SK-N-SH (cell line): ENCODE measurements around the gene FAM240A. TPM values are rescaled to one million over a fixed set of nuclear protein-coding genes. Genes with fewer than 3 reads are reported as not detected.

Source experiments
- CTCF ChIA-PET: fragments of 300-600, 350-600 bp; formaldehyde crosslinking; extraction: SDS; loops from one replicate; lab custom pipeline; 2021; lab: Yijun Ruan, JAX
- POLR2A ChIA-PET: fragments of 350-600 bp; sonication (Branson Sonifier 250); formaldehyde crosslinking; extraction: SDS; loops from one replicate; lab custom pipeline; 2020; ENCODE audit warnings: antibody characterized with exemption, inconsistent platforms; lab: Yijun Ruan, JAX
- DNase-seq: peaks from one replicate; pipeline ENCODE4 v3.0.0; 2012
- H2AFZ ChIP-seq: fragments of 200-600 bp; sonication (generic); 2 replicates; pipeline ENCODE4 v1.8.1; 2016; ENCODE audit warnings: antibody characterized with exemption, mild to moderate bottlenecking, low read depth
- H3F3A ChIP-seq: fragments of 200-600 bp; sonication (generic); replicated peaks from 2 replicates; pipeline ENCODE3; 2016; ENCODE audit warnings: antibody characterized with exemption, mild to moderate bottlenecking; ENCODE audit not compliant: insufficient read depth
- H3K27ac ChIP-seq, 2 experiments: fragments of 200-500 bp in 1 of 2; fragments of 200-600 bp in 1 of 2; sonication (Bioruptor generic) in 1 of 2; sonication (generic), shearing (Covaris generic) in 1 of 2; 2 replicates each; pipeline versions ENCODE4 v1.5.1 to v1.6.1; 2014 to 2016; ENCODE audit warnings: low read depth in 2 of 2, inconsistent platforms in 1 of 2, low read length in 1 of 2, mild to moderate bottlenecking in 1 of 2, mixed read lengths in 1 of 2
- H3K27me3 ChIP-seq: fragments of 200-600 bp; sonication (generic), shearing (Covaris generic); 2 replicates; pipeline ENCODE4 v1.6.1; 2016; ENCODE audit warnings: mixed run types; ENCODE audit not compliant: insufficient read depth
- H3K36me3 ChIP-seq, 2 experiments: fragments of 200-500 bp in 1 of 2; fragments of 200-600 bp in 1 of 2; sonication (Bioruptor generic) in 1 of 2; sonication (generic) in 1 of 2; replicated peaks in 1 of 2; 2 replicates each; pipeline versions ENCODE3 to v1.5.1; 2014 to 2016; ENCODE audit warnings: low read length in 1 of 2, mild to moderate bottlenecking in 1 of 2; ENCODE audit not compliant: insufficient read depth in 2 of 2, control insufficient read depth in 1 of 2
- H3K4me1 ChIP-seq, 2 experiments: fragments of 200-500 bp in 1 of 2; fragments of 200-600 bp in 1 of 2; sonication (Bioruptor generic) in 1 of 2; sonication (generic), shearing (Covaris generic) in 1 of 2; 2 replicates each; pipeline versions ENCODE4 v1.5.1 to v1.6.1; 2014 to 2016; ENCODE audit warnings: low read depth in 1 of 2, low read length in 1 of 2, mixed run types in 1 of 2; ENCODE audit not compliant: insufficient read depth in 2 of 2, control insufficient read depth in 1 of 2
- H3K4me2 ChIP-seq: fragments of 200-600 bp; sonication (generic), shearing (Covaris generic); 2 replicates; pipeline ENCODE4 v1.6.1; 2017; ENCODE audit warnings: mixed run types
- H3K4me3 ChIP-seq, 2 experiments: fragments of 200-500 bp in 1 of 2; fragments of 200-600 bp in 1 of 2; sonication (Bioruptor generic) in 1 of 2; sonication (generic), shearing (Covaris generic) in 1 of 2; 2 replicates each; pipeline versions ENCODE4 v1.5.1 to v1.8.1; 2014 to 2016; ENCODE audit warnings: low read depth in 2 of 2, inconsistent platforms in 1 of 2, low read length in 1 of 2, mild to moderate bottlenecking in 1 of 2, mixed read lengths in 1 of 2, moderate library complexity in 1 of 2
- H3K79me2 ChIP-seq: fragments of 200-600 bp; sonication (generic); 2 replicates; pipeline ENCODE4 v1.8.1; 2017; ENCODE audit warnings: mild to moderate bottlenecking; ENCODE audit not compliant: insufficient read depth
- H3K9ac ChIP-seq: fragments of 200-600 bp; sonication (generic); 2 replicates; pipeline ENCODE4 v1.6.1; 2017; ENCODE audit warnings: mixed run types
- H3K9me2 ChIP-seq: fragments of 200-600 bp; sonication (generic); 2 replicates; pipeline ENCODE4 v1.6.1; 2017; ENCODE audit warnings: mixed run types
- H3K9me3 ChIP-seq: fragments of 200-600 bp; sonication (generic); 2 replicates; pipeline ENCODE4 v1.6.1; 2017; ENCODE audit warnings: mixed run types, mild to moderate bottlenecking, moderate library complexity
- H4K20me1 ChIP-seq: fragments of 200-600 bp; sonication (generic); 2 replicates; pipeline ENCODE4 v1.6.1; 2017; ENCODE audit warnings: mild to moderate bottlenecking, mixed run types; ENCODE audit not compliant: insufficient read depth
- CHD2 ChIP-seq: fragments of 150-350 bp; IDR thresholded peaks from 2 replicates; pipeline ENCODE4 v1.6.1; 2018; ENCODE audit warnings: low read length; ENCODE audit not compliant: partially characterized antibody
- ELF1 ChIP-seq: IDR thresholded peaks from 2 replicates; pipeline ENCODE4 v1.4.0; 2012
- FOSL2 ChIP-seq: IDR thresholded peaks from 2 replicates; pipeline ENCODE4 v1.4.0; 2012; ENCODE audit warnings: low read depth, mild to moderate bottlenecking, moderate library complexity, borderline replicate concordance
- FOXM1 ChIP-seq: IDR thresholded peaks from 2 replicates; pipeline ENCODE4 v1.4.0; 2012; ENCODE audit warnings: low read depth, mild to moderate bottlenecking
- GABPA ChIP-seq: IDR thresholded peaks from 2 replicates; pipeline ENCODE4 v1.4.0; 2012; ENCODE audit warnings: low read depth, mild to moderate bottlenecking
- MEF2A ChIP-seq: IDR thresholded peaks from 2 replicates; pipeline ENCODE4 v1.4.0; 2012; ENCODE audit warnings: low read depth, borderline replicate concordance
- MXI1 ChIP-seq: IDR thresholded peaks from 2 replicates; pipeline ENCODE4 v1.6.1; 2012; ENCODE audit warnings: mild to moderate bottlenecking, low read depth, low read length, improper control_type of control experiment
- POLR2AphosphoS5 ChIP-seq: IDR thresholded peaks from 2 replicates; pipeline ENCODE4 v1.6.1; 2012; ENCODE audit warnings: low read depth, low read length
- RAD21 ChIP-seq: IDR thresholded peaks from 2 replicates; pipeline ENCODE4 v1.6.1; 2012; ENCODE audit warnings: mild to moderate bottlenecking, low read length
- RCOR1 ChIP-seq: fragments of 150-350 bp; IDR thresholded peaks from 2 replicates; pipeline ENCODE4 v1.6.1; 2017; ENCODE audit warnings: antibody characterized with exemption, low read length
- RXRA ChIP-seq: IDR thresholded peaks from 2 replicates; pipeline ENCODE4 v1.4.0; 2012; ENCODE audit warnings: low read depth, mild to moderate bottlenecking, borderline replicate concordance
- SIN3A ChIP-seq: IDR thresholded peaks from 2 replicates; pipeline ENCODE4 v1.6.1; 2012; ENCODE audit warnings: low read depth, mild to moderate bottlenecking, low read length, moderate library complexity, borderline replicate concordance
- SMC3 ChIP-seq: IDR thresholded peaks from 2 replicates; pipeline ENCODE4 v1.6.1; 2012; ENCODE audit warnings: low read depth, low read length, improper control_type of control experiment
- TAF1 ChIP-seq: IDR thresholded peaks from 2 replicates; pipeline ENCODE4 v1.6.1; 2012; ENCODE audit warnings: low read depth, mild to moderate bottlenecking, low read length, moderate library complexity, borderline replicate concordance
- TCF12 ChIP-seq: IDR thresholded peaks from 2 replicates; pipeline ENCODE4 v1.4.0; 2012
- TEAD4 ChIP-seq: IDR thresholded peaks from 2 replicates; pipeline ENCODE4 v1.4.0; 2012; ENCODE audit warnings: mild to moderate bottlenecking, borderline replicate concordance; ENCODE audit not compliant: insufficient read depth
- ZBTB33 ChIP-seq: IDR thresholded peaks from 2 replicates; pipeline ENCODE4 v1.4.0; 2012; ENCODE audit warnings: low read depth, borderline replicate concordance
- WGBS: methylation state at CpG from one replicate; pipeline ENCODE4 v1.1.6; 2017; ENCODE audit warnings: low lambda C conversion rate; 5-methylcytosine and 5-hydroxymethylcytosine counted together
- polyA plus RNA-seq, 3 experiments: library from polyadenylated mRNA; depleted of rRNA; stranded (reverse); fragments of >200 nt; gene quantifications; 2 replicates each; pipeline ENCODE4 v1.2.3, GENCODE V29; 2012
- TF ChIP-seq, protein P1 (sequence below): IDR thresholded peaks from 2 replicates; pipeline ENCODE4; 2012
- TF ChIP-seq, protein P2 (sequence below): IDR thresholded peaks from 2 replicates; pipeline ENCODE4 v1.4.0; 2012; ENCODE audit warnings: low read depth
- TF ChIP-seq, protein P3 (sequence below): fragments of 200-600 bp; sonication (generic); IDR thresholded peaks from 2 replicates; pipeline ENCODE4 v1.6.1; 2017; ENCODE audit warnings: antibody characterized with exemption, mild to moderate bottlenecking, moderate library complexity

The FAM240A gene
- polyA plus RNA-seq, 1 of the 3 experiments (the other 2 are of a cell fraction): not detected

DNA sequence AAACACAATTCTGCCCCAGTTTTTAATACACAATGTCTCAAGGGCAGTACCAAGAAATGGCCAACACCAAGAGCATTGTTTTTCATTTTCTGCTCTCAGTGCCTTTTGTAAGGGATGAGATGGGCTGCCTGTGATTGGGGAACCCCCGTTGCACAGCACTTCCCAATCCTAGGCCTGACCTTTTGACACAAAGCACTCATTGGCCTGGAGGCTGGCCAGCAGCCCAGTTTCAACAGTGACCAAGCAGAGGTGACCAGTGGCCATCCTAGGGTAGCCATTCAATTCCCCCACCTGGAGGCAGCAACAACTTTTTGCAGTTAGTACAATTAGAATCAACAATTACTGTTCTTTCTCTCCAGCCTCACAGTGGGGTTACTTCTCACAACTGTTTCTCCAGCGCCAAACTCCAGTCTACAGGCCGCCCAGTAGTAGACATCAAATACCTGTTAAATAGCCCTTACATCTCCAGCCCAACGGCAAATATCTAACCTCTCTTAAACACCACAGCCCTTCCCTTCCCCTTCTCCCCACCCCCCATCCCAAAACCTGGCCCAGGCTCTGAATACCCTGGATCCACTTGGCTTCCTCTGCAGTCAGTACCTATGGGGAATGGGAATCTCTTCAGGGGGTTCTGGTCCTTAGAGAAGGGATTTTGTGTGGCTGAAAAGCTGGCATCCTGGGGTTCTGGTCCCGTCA, 37.3 kb upstream of the FAM240A start:
- Histone ChIP-seq H3K27ac (no peak overlapping the region), H3K9ac (no peak overlapping the region), H3K9me2 (no peaks in the 10 kb centered on the region), H3K36me3 (no peaks in the 10 kb centered on the region), H3F3A (no peaks in the 10 kb centered on the region), H3K79me2 (no peaks in the 10 kb centered on the region), H3K4me3 (no peak overlapping the region), H4K20me1 (no peaks in the 10 kb centered on the region), H3K4me2 (no peak overlapping the region), H3K27me3 (no peaks in the 10 kb centered on the region; the same call in 1 of the 2 replicates), H2AFZ (no peak overlapping the region), H3K4me1 (no peaks in the 10 kb centered on the region; a peak in 1 of 4 replicates), H3K9me3 (no peaks in the 10 kb centered on the region)
- CTCF ChIA-PET: interaction anchor here (0.9 to 2.0 kb wide), 3 partner anchors 17 to 316 kb away, joined by 3 to 7 read pairs (median 4); no protein-coding TSS in a partner anchor
- no peak for TF ChIP-seq TEAD4
- TF ChIP-seq, protein P1, sequence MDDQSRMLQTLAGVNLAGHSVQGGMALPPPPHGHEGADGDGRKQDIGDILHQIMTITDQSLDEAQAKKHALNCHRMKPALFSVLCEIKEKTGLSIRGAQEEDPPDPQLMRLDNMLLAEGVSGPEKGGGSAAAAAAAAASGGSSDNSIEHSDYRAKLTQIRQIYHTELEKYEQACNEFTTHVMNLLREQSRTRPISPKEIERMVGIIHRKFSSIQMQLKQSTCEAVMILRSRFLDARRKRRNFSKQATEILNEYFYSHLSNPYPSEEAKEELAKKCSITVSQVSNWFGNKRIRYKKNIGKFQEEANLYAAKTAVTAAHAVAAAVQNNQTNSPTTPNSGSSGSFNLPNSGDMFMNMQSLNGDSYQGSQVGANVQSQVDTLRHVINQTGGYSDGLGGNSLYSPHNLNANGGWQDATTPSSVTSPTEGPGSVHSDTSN: no peak
- TF ChIP-seq, protein P2, sequence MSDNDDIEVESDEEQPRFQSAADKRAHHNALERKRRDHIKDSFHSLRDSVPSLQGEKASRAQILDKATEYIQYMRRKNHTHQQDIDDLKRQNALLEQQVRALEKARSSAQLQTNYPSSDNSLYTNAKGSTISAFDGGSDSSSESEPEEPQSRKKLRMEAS: no peak
- no peak for TF ChIP-seq RXRA
- no peak for TF ChIP-seq TCF12
- no peak for TF ChIP-seq ELF1
- TF ChIP-seq FOXM1: no peak
- no peak for TF ChIP-seq ZBTB33
- TF ChIP-seq POLR2AphosphoS5: no peak
- TF ChIP-seq MXI1: no peak
- no peak for TF ChIP-seq SMC3
- TF ChIP-seq FOSL2: no peak
- TF ChIP-seq RAD21: no peak
- no peak for TF ChIP-seq RCOR1
- TF ChIP-seq MEF2A: no peak
- TF ChIP-seq GABPA: no peak
- TF ChIP-seq TAF1: no peak
- TF ChIP-seq, protein P3, sequence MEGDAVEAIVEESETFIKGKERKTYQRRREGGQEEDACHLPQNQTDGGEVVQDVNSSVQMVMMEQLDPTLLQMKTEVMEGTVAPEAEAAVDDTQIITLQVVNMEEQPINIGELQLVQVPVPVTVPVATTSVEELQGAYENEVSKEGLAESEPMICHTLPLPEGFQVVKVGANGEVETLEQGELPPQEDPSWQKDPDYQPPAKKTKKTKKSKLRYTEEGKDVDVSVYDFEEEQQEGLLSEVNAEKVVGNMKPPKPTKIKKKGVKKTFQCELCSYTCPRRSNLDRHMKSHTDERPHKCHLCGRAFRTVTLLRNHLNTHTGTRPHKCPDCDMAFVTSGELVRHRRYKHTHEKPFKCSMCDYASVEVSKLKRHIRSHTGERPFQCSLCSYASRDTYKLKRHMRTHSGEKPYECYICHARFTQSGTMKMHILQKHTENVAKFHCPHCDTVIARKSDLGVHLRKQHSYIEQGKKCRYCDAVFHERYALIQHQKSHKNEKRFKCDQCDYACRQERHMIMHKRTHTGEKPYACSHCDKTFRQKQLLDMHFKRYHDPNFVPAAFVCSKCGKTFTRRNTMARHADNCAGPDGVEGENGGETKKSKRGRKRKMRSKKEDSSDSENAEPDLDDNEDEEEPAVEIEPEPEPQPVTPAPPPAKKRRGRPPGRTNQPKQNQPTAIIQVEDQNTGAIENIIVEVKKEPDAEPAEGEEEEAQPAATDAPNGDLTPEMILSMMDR: no peak
- no peak for TF ChIP-seq SIN3A
- TF ChIP-seq CHD2: no peak
- 65% methylated on average over 5 of the region's 5 CpGs for WGBS
- POLR2A ChIA-PET: no interaction called here
- DNase-seq: no peak
